Mammary epithelial cell (primary cell): ENCODE results near the gene PAIP2B.

Source experiments
- CTCF ChIP-seq, 2 donors: IDR thresholded peaks in 1 of 2; conservative IDR thresholded peaks in 1 of 2; 2 replicates each; pipeline ENCODE4 v1.5.1; 2011 to 2012; ENCODE audit warnings: inconsistent platforms in 2 of 2, low read length in 2 of 2, mild to moderate bottlenecking in 2 of 2, control low read depth in 1 of 2, low read depth in 1 of 2; ENCODE audit not compliant: insufficient read depth in 1 of 2; ENCODE audit errors: extremely low read depth in 1 of 2
- EZH2 ChIP-seq: IDR thresholded peaks from 2 replicates; pipeline ENCODE4 v1.6.1; 2012; ENCODE audit warnings: low read length, inconsistent platforms, borderline replicate concordance

- TF ChIP-seq EZH2 = no peak
- no peak for TF ChIP-seq CTCF (conservative IDR thresholded peaks at IDR 0.05 in 1 of 2, IDR thresholded peaks at IDR 0.05 in 1 of 2; ENCODE audit: extremely low read depth in 1 of 2, insufficient read depth in 1 of 2, low read depth in 1 of 2, low read length in 2 of 2)
These were observed 2.4 kb downstream of the PAIP2B start for GRCh38 chr2:71224457-71224856.
